ENCODE measurements around the gene TOP2A. TPM values are rescaled to one million over a fixed set of nuclear protein-coding genes. Genes with fewer than 3 reads are reported as not detected.
"Not testable (repeated sequence)": the region's sequence is repeated elsewhere in the genome, so short reads cannot be mapped to it uniquely, and the experiment has no call there.

Gene TOP2A
- total RNA-seq, 2 donors from 2014 or later = 0.47 to 4.2 TPM

- peak; percentile 18 to 62 for ATAC-seq
- no peak for DNase-seq
- intact Hi-C loops (cut with DNase I) = no loop called here
These were observed 19.5 kb upstream of the TOP2A start for GRCh38 chr17:40437095-40437732.

GRCh38 chr17:40436636-40437035, 18.9 kb upstream of the TOP2A start:
- ATAC-seq (no peak), DNase-seq (no peak)
- intact Hi-C loops (cut with DNase I) = no loop called here

- peak; percentile 14 to 52 for ATAC-seq
- intact Hi-C loops (cut with DNase I) = no loop called here
- DNase-seq = no peak
These were observed 16.1 kb upstream of the TOP2A start for GRCh38 chr17:40433551-40434415.

GRCh38 chr17:40432864-40433528, 15.3 kb upstream of the TOP2A start:
- intact Hi-C loops (cut with DNase I) = no loop called here
- DNase-seq (no peak), ATAC-seq (peak; percentile 31 to 56)

- no peak for DNase-seq
- no peak for ATAC-seq
- intact Hi-C loops (cut with DNase I) = no loop called here
These were observed 13.5 kb upstream of the TOP2A start for GRCh38 chr17:40431231-40431602.

- DNase-seq (no peak), ATAC-seq (no peak)
- intact Hi-C loops (cut with DNase I) = no loop called here
These were observed 12.9 kb upstream of the TOP2A start for GRCh38 chr17:40430272-40431230.

- DNase-seq = no peak
- ATAC-seq = no peak
- intact Hi-C loops (cut with DNase I) = no loop called here
These were observed 9.4 kb upstream of the TOP2A start for GRCh38 chr17:40427002-40427491.

- ATAC-seq = no peak
- intact Hi-C loops (cut with DNase I) = no loop called here
- no peak for DNase-seq
These were observed 8.0 kb upstream of the TOP2A start for GRCh38 chr17:40425741-40426140.

GRCh38 chr17:40422990-40423633, 5.4 kb upstream of the TOP2A start:
- intact Hi-C loops (cut with DNase I) = no loop called here

GRCh38 chr17:40419559-40420331, 2.0 kb upstream of the TOP2A start:
- intact Hi-C loops (cut with DNase I) = loop anchor here (5.0 to 10.0 kb wide), 3 partner anchors 55 to 117 kb away; partner anchors contain the start of genes GJD3 (in 1 of the 2) and RARA (in 1 of the 2)
- no peak for DNase-seq
- no peak for ATAC-seq

More at GRCh38 chr17:40422990-40423633, 5.4 kb upstream of the TOP2A start:
- ATAC-seq (no peak), DNase-seq (no peak)

GRCh38 chr17:40418428-40418706, 671 bp upstream of the TOP2A start:
- DNase-seq (peak; percentile 45), ATAC-seq (no peak)
- intact Hi-C loops (cut with DNase I) = loop anchor here (5.0 to 10.0 kb wide), 3 partner anchors 54 to 116 kb away; partner anchors contain the start of genes GJD3 (in 1 of the 2) and RARA (in 1 of the 2)

- no peak for ATAC-seq
- intact Hi-C loops (cut with DNase I) = loop anchor here (5.0 to 10.0 kb wide), 3 partner anchors 52 to 115 kb away; partner anchors contain the start of genes GJD3 (in 1 of the 2) and RARA (in 1 of the 2)
These were observed 463 bp downstream of the TOP2A start for GRCh38 chr17:40417258-40417608.

GRCh38 chr17:40416671-40417070, 1.0 kb downstream of the TOP2A start:
- ATAC-seq = no peak
- no peak for DNase-seq
- intact Hi-C loops (cut with DNase I) = loop anchor here (5.0 to 10.0 kb wide), 3 partner anchors 52 to 114 kb away; partner anchors contain the start of genes GJD3 (in 1 of the 2) and RARA (in 1 of the 2)

More at GRCh38 chr17:40417258-40417608, 463 bp downstream of the TOP2A start:
- no peak for DNase-seq

- no peak for DNase-seq
- intact Hi-C loops (cut with DNase I) = loop anchor here (5.0 to 10.0 kb wide), 3 partner anchors 51 to 113 kb away; partner anchors contain the start of genes GJD3 (in 1 of the 2) and RARA (in 1 of the 2)
- ATAC-seq = no peak
These were observed 2.3 kb downstream of the TOP2A start for GRCh38 chr17:40415390-40415789.

- intact Hi-C loops (cut with DNase I) = loop anchor here (5.0 to 10.0 kb wide), 3 partner anchors 50 to 110 kb away; partner anchors contain the start of genes GJD3 (in 1 of the 2) and RARA (in 1 of the 2)
- not testable (repeated sequence) for ATAC-seq, DNase-seq
These were observed 3.4 kb downstream of the TOP2A start for GRCh38 chr17:40414312-40414711.

GRCh38 chr17:40412880-40413279, 4.8 kb downstream of the TOP2A start:
- ATAC-seq (no peak), DNase-seq (no peak)
- intact Hi-C loops (cut with DNase I) = loop anchor here (5.0 to 10.0 kb wide), 3 partner anchors 48 to 108 kb away; partner anchors contain the start of genes GJD3 (in 1 of the 2) and RARA (in 1 of the 2)

- intact Hi-C loops (cut with DNase I) = loop anchor here (5.0 to 10.0 kb wide), 3 partner anchors 47 to 107 kb away; partner anchors contain the start of genes GJD3 (in 1 of the 2) and RARA (in 1 of the 2)
- ATAC-seq = no peak
- DNase-seq = no peak
These were observed 5.9 kb downstream of the TOP2A start for GRCh38 chr17:40411821-40412220.

Data from left cardiac atrium (tissue), 4 donors.